Endothelial cell of umbilical vein (primary cell): ENCODE data around the gene FBXO38. TPM values are rescaled to one million over a fixed set of nuclear protein-coding genes. Genes with fewer than 3 reads are reported as not detected.

Experiments
- BruUV-seq: library from RNA; stranded (reverse); fragments of 400-500 nt; replicated peaks from 2 replicates; lab custom pipeline; 2021; lab: Mats Ljungman, UMichigan
- CTCF ChIA-PET: fragments of 300-600, 350-600 bp; sonication (Branson Sonifier 250); formaldehyde crosslinking; loops from one replicate; lab custom pipeline; 2021; ENCODE audit warnings: antibody characterized with exemption, inconsistent platforms; lab: Charles Lee
- POLR2A ChIA-PET: fragments of 300-600, 350-600 bp; sonication (Branson Sonifier 250); formaldehyde crosslinking; loops from one replicate; lab custom pipeline; 2021; ENCODE audit warnings: antibody characterized with exemption, inconsistent platforms; lab: Charles Lee
- DNase-seq: peaks from one replicate; pipeline ENCODE4 v3.0.0-alpha.2; 2011; ENCODE audit warnings: low read depth, low spot score
- FAIRE-seq: peaks from 2 replicates; lab custom pipeline; 2011; peaks lifted over from hg19 to GRCh38; lab: Jason Lieb, UNC
- H2AFZ ChIP-seq: 2 replicates; pipeline ENCODE4 v1.6.0; 2012; ENCODE audit warnings: low read depth, low read length, control low read depth, inconsistent platforms
- H3K27ac ChIP-seq: 2 replicates; pipeline ENCODE4 v1.5.1; 2011; ENCODE audit warnings: low read depth, mild to moderate bottlenecking, control low read depth, low read length, moderate library complexity; ENCODE audit not compliant: insufficient read depth
- H3K27me3 ChIP-seq, 2 experiments: 2 replicates each; pipeline versions ENCODE4 v1.6.0 to v1.6.1; 2011; ENCODE audit warnings: low read length in 2 of 2, mixed read lengths in 1 of 2; ENCODE audit not compliant: control insufficient read depth in 2 of 2, insufficient read depth in 2 of 2
- H3K36me3 ChIP-seq, 2 experiments: 2 replicates in 1 of 2; 3 replicates in 1 of 2; pipeline ENCODE4 v1.5.1; 2011; ENCODE audit warnings: low read length in 2 of 2, mild to moderate bottlenecking in 1 of 2, moderate library complexity in 1 of 2; ENCODE audit not compliant: control insufficient read depth in 2 of 2, insufficient read depth in 2 of 2; ENCODE audit errors: extremely low read depth in 1 of 2
- H3K4me1 ChIP-seq: 3 replicates; pipeline ENCODE4 v1.5.1; 2011; ENCODE audit warnings: mild to moderate bottlenecking, low read length; ENCODE audit not compliant: control insufficient read depth, insufficient read depth; ENCODE audit errors: extremely low read depth
- H3K4me2 ChIP-seq: 2 replicates; pipeline ENCODE4 v1.6.1; 2011; ENCODE audit warnings: low read length, control low read depth, mixed read lengths; ENCODE audit not compliant: insufficient read depth
- H3K4me3 ChIP-seq, 3 experiments: fragments of 200-600 bp in 1 of 3; sonication (generic), shearing (Covaris generic) in 1 of 3; replicated peaks in 1 of 3; 2 replicates each; pipeline ENCODE4 v1.5.1; 2011 to 2016; ENCODE audit warnings: control low read depth in 3 of 3, low read length in 3 of 3, mild to moderate bottlenecking in 2 of 3, inconsistent platforms in 1 of 3, low read depth in 1 of 3, moderate library complexity in 1 of 3; ENCODE audit not compliant: insufficient read depth in 1 of 3
- H3K79me2 ChIP-seq: 2 replicates; pipeline ENCODE4 v1.6.0; 2012; ENCODE audit warnings: low read length, inconsistent platforms; ENCODE audit not compliant: control insufficient read depth, insufficient read depth
- H3K9ac ChIP-seq: replicated peaks from 2 replicates; pipeline ENCODE3; 2011; ENCODE audit warnings: low read length, control low read depth; ENCODE audit not compliant: insufficient read depth; ENCODE audit errors: extremely low read depth
- H3K9me1 ChIP-seq: replicated peaks from 3 replicates; pipeline ENCODE4 v1.6.0; 2011; ENCODE audit warnings: mild to moderate bottlenecking, low read length; ENCODE audit not compliant: control insufficient read depth, insufficient read depth; ENCODE audit errors: extremely low read depth
- H3K9me3 ChIP-seq: replicated peaks from 2 replicates; pipeline ENCODE4 v1.5.1; 2012; ENCODE audit warnings: low read length, inconsistent platforms; ENCODE audit not compliant: control insufficient read depth, insufficient read depth
- H4K20me1 ChIP-seq: replicated peaks from 2 replicates; pipeline ENCODE3; 2011; ENCODE audit warnings: mild to moderate bottlenecking, low read length; ENCODE audit not compliant: control insufficient read depth, insufficient read depth; ENCODE audit errors: extremely low read depth
- EZH2 ChIP-seq: IDR thresholded peaks from 2 replicates; pipeline ENCODE4 v1.6.1; 2012; ENCODE audit warnings: borderline replicate concordance, low read depth, mild to moderate bottlenecking, moderate library complexity, low read length, inconsistent platforms; ENCODE audit not compliant: severe bottlenecking
- FOS ChIP-seq: IDR thresholded peaks from 2 replicates; pipeline ENCODE4 v1.6.1; 2011; ENCODE audit warnings: mild to moderate bottlenecking, low read length, moderate library complexity, borderline replicate concordance; ENCODE audit not compliant: insufficient read depth
- GATA2 ChIP-seq: IDR thresholded peaks from 2 replicates; pipeline ENCODE4 v1.7.0; 2011; ENCODE audit warnings: low read depth, mild to moderate bottlenecking, moderate library complexity, mixed read lengths, low read length; ENCODE audit not compliant: insufficient read length, insufficient read depth
- JUN ChIP-seq: IDR thresholded peaks from 2 replicates; pipeline ENCODE4 v1.6.1; 2011; ENCODE audit warnings: borderline replicate concordance, low read depth; ENCODE audit not compliant: insufficient read length, insufficient read depth
- MYC ChIP-seq: IDR thresholded peaks from one replicate; pipeline ENCODE4 v1.6.1; 2011; ENCODE audit warnings: mild to moderate bottlenecking, low read depth, low read length
- dilution Hi-C: fragments of 300-500 bp; cut with MboI; formaldehyde crosslinking; loops from one replicate; pipeline ENCODE4 v1.15.0; 2019; ENCODE audit warnings: low sequenced_read_pairs; ENCODE audit not compliant: extremely low pct_ligation_motif_present
- intact Hi-C: fragments of 100-400 bp; cut with micrococcal nuclease; formaldehyde crosslinking; loops from one replicate; pipeline ENCODE4 v1.10.0; 2022
- polyA plus RNA-seq, 4 experiments: library from polyadenylated mRNA; depleted of rRNA in 3 of 4; stranded (reverse) in 3 of 4; unstranded in 1 of 4; fragments of >200 nt; gene quantifications; 2 replicates each; pipeline versions ENCODE4 v1.2.1 to v1.2.3, GENCODE V29; 2011 to 2012; ENCODE audit warnings: missing spikeins in 1 of 4
- total RNA-seq: library from RNA; stranded (reverse); gene quantifications from 2 replicates; pipeline ENCODE4 v1.2.3, GENCODE V29; 2021
- TF ChIP-seq, protein P1 (sequence below), 2 donors: IDR thresholded peaks; 1 replicate in 1 of 2; 2 replicates in 1 of 2; pipeline ENCODE4 v1.5.1; 2011; ENCODE audit warnings: low read length in 2 of 2, mild to moderate bottlenecking in 2 of 2, moderate library complexity in 2 of 2, control low read depth in 1 of 2, inconsistent platforms in 1 of 2, low read depth in 1 of 2; ENCODE audit not compliant: insufficient read depth in 1 of 2; ENCODE audit errors: extremely low read depth in 1 of 2
- TF ChIP-seq, protein P2 (sequence below): IDR thresholded peaks from 2 replicates; pipeline ENCODE4 v1.6.1; 2011; ENCODE audit not compliant: insufficient read depth, insufficient read length

FBXO38 gene
- total and polyA plus RNA-seq, 2 donors (not counting 3 experiments of a cell fraction or from before 2014, with no cell fraction given) = 18.6 to 65.6 TPM

GRCh38 chr5:148421661-148422060, 37.9 kb downstream of the FBXO38 start:
- BruUV-seq = no TSS peak
- H3K9me3 ChIP-seq = no peaks in the 10 kb centered on the region
- no peak for DNase-seq
- no peak for FAIRE-seq
- H3K27ac ChIP-seq = no peak overlapping the region
- intact Hi-C loops = no loop called here
- H3K4me3 ChIP-seq = no peak overlapping the region
- dilution Hi-C loops = no loop called here
- CTCF ChIA-PET = interaction anchor here (0.7 to 2.4 kb wide), 6 partner anchors 21 to 309 kb away, joined by 3 to 9 read pairs (median 4); no protein-coding TSS in a partner anchor
- H3K27me3 ChIP-seq = no peaks in the 10 kb centered on the region
- H3K4me2 ChIP-seq = no peak overlapping the region
- H3K79me2 ChIP-seq = no peaks in the 10 kb centered on the region
- no peak for TF ChIP-seq MYC
- no peak for TF ChIP-seq JUN
- TF ChIP-seq, protein P1, sequence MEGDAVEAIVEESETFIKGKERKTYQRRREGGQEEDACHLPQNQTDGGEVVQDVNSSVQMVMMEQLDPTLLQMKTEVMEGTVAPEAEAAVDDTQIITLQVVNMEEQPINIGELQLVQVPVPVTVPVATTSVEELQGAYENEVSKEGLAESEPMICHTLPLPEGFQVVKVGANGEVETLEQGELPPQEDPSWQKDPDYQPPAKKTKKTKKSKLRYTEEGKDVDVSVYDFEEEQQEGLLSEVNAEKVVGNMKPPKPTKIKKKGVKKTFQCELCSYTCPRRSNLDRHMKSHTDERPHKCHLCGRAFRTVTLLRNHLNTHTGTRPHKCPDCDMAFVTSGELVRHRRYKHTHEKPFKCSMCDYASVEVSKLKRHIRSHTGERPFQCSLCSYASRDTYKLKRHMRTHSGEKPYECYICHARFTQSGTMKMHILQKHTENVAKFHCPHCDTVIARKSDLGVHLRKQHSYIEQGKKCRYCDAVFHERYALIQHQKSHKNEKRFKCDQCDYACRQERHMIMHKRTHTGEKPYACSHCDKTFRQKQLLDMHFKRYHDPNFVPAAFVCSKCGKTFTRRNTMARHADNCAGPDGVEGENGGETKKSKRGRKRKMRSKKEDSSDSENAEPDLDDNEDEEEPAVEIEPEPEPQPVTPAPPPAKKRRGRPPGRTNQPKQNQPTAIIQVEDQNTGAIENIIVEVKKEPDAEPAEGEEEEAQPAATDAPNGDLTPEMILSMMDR (IDR thresholded peaks at IDR 0.05; ENCODE audit: extremely low read depth in 1 of 2, insufficient read depth in 1 of 2, low read depth in 1 of 2, low read length in 2 of 2) = no peak
- TF ChIP-seq GATA2 = no peak
- no peak for TF ChIP-seq EZH2
- TF ChIP-seq, protein P2, sequence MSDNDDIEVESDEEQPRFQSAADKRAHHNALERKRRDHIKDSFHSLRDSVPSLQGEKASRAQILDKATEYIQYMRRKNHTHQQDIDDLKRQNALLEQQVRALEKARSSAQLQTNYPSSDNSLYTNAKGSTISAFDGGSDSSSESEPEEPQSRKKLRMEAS = no peak
- TF ChIP-seq FOS = no peak
- POLR2A ChIA-PET = no interaction called here
- H3K36me3 ChIP-seq = peaks cover 22 to 49% of the 10 kb centered on the region in 2 experiments
- H3K4me1 ChIP-seq = peaks cover 9% of the 10 kb centered on the region
- H2AFZ ChIP-seq = no peak overlapping the region
- no peak overlapping the region for H3K9ac ChIP-seq
- no peaks in the 10 kb centered on the region for H3K9me1 ChIP-seq
- no peaks in the 10 kb centered on the region for H4K20me1 ChIP-seq
